H9 (cell line): ENCODE results near the gene KDM5B. TPM values are rescaled to one million over a fixed set of nuclear protein-coding genes. Genes with fewer than 3 reads are reported as not detected.

ENCODE experiments used
- DNase-seq: peaks from one replicate; pipeline ENCODE4 v3.0.0-alpha.2; 2017
- H2AFZ ChIP-seq: one replicate; pipeline ENCODE4 v1.6.1; 2013; ENCODE audit warnings: mild to moderate bottlenecking, low read length, control low read depth, moderate library complexity
- H2AK5ac ChIP-seq: 2 replicates; pipeline ENCODE4 v1.6.1; 2013; ENCODE audit warnings: low read length, control low read depth, mixed read lengths; ENCODE audit not compliant: insufficient read length
- H2BK120ac ChIP-seq: one replicate; pipeline ENCODE4 v1.6.1; 2013; ENCODE audit warnings: low read depth, mild to moderate bottlenecking, low read length, control low read depth, inconsistent platforms; ENCODE audit not compliant: poor library complexity, severe bottlenecking
- H2BK12ac ChIP-seq: 2 replicates; pipeline ENCODE4 v1.6.1; 2013; ENCODE audit warnings: low read length, control low read depth, mixed read lengths, low read depth; ENCODE audit not compliant: insufficient read length
- H2BK15ac ChIP-seq: 2 replicates; pipeline ENCODE4 v1.6.1; 2013; ENCODE audit warnings: low read depth, low read length, control low read depth
- H2BK20ac ChIP-seq: one replicate; pipeline ENCODE4 v1.6.1; 2013; ENCODE audit warnings: low read depth, mild to moderate bottlenecking, low read length, control low read depth, inconsistent platforms; ENCODE audit not compliant: poor library complexity, severe bottlenecking
- H2BK5ac ChIP-seq: 2 replicates; pipeline ENCODE4 v1.6.1; 2013; ENCODE audit warnings: low read length, control low read depth, mixed read lengths; ENCODE audit not compliant: insufficient read length
- H3K14ac ChIP-seq: 2 replicates; pipeline ENCODE4 v1.6.1; 2013; ENCODE audit warnings: low read length, control low read depth; ENCODE audit not compliant: insufficient read depth
- H3K18ac ChIP-seq: 2 replicates; pipeline ENCODE4 v1.6.1; 2013; ENCODE audit warnings: low read depth, mild to moderate bottlenecking, mixed read lengths, low read length, control low read depth; ENCODE audit not compliant: insufficient read length
- H3K23ac ChIP-seq: 2 replicates; pipeline ENCODE4 v1.6.1; 2013; ENCODE audit warnings: low read length, control low read depth, mixed read lengths, low read depth; ENCODE audit not compliant: insufficient read length
- H3K23me2 ChIP-seq: 2 replicates; pipeline ENCODE4 v1.6.1; 2013; ENCODE audit warnings: low read depth, mild to moderate bottlenecking, mixed read lengths, low read length, control low read depth; ENCODE audit not compliant: insufficient read length, poor library complexity, severe bottlenecking
- H3K27ac ChIP-seq: 2 replicates; pipeline ENCODE4 v1.5.1; 2013; ENCODE audit warnings: low read length, control low read depth, mixed read lengths, low read depth; ENCODE audit not compliant: insufficient read length
- H3K27me3 ChIP-seq: 2 replicates; pipeline ENCODE4 v1.6.1; 2013; ENCODE audit warnings: low read length, control low read depth, inconsistent platforms; ENCODE audit not compliant: insufficient read depth
- H3K4ac ChIP-seq: 2 replicates; pipeline ENCODE4 v1.6.1; 2013; ENCODE audit warnings: low read depth, mild to moderate bottlenecking, control low read depth, inconsistent platforms, low read length, moderate library complexity
- H3K4me1 ChIP-seq: 2 replicates; pipeline ENCODE4 v1.6.1; 2013; ENCODE audit warnings: low read length, control low read depth, inconsistent platforms; ENCODE audit not compliant: insufficient read depth
- H3K4me2 ChIP-seq: 2 replicates; pipeline ENCODE4 v1.6.1; 2013; ENCODE audit warnings: low read length, control low read depth, mixed read lengths; ENCODE audit not compliant: insufficient read length, insufficient read depth
- H3K56ac ChIP-seq: 2 replicates; pipeline ENCODE4 v1.6.1; 2013; ENCODE audit warnings: low read depth, mild to moderate bottlenecking, mixed read lengths, low read length, control low read depth; ENCODE audit not compliant: insufficient read length
- H3K79me1 ChIP-seq: 2 replicates; pipeline ENCODE4 v1.6.1; 2013; ENCODE audit warnings: low read depth, mild to moderate bottlenecking, moderate library complexity, low read length, control low read depth, inconsistent platforms; ENCODE audit not compliant: insufficient read depth, poor library complexity, severe bottlenecking
- H3K79me2 ChIP-seq: 2 replicates; pipeline ENCODE4 v1.6.1; 2013; ENCODE audit warnings: low read length, control low read depth, inconsistent platforms; ENCODE audit not compliant: insufficient read depth
- H3K9ac ChIP-seq: 2 replicates; pipeline ENCODE4 v1.6.1; 2013; ENCODE audit warnings: low read length, control low read depth, mixed read lengths; ENCODE audit not compliant: insufficient read length; ENCODE audit errors: extremely low read depth
- H3K9me3 ChIP-seq: one replicate; pipeline ENCODE4 v1.6.1; 2013; ENCODE audit warnings: low read depth, low read length, inconsistent platforms; ENCODE audit not compliant: control insufficient read depth
- H3T11ph ChIP-seq: one replicate; pipeline ENCODE4 v1.6.1; 2013; ENCODE audit warnings: mild to moderate bottlenecking, low read length, control low read depth, inconsistent platforms
- H4K20me1 ChIP-seq: one replicate; pipeline ENCODE4 v1.6.1; 2013; ENCODE audit not compliant: control insufficient read depth, insufficient read length, insufficient read depth
- H4K5ac ChIP-seq: 2 replicates; pipeline ENCODE4 v1.6.1; 2013; ENCODE audit warnings: low read depth, mild to moderate bottlenecking, mixed read lengths, low read length, control low read depth; ENCODE audit not compliant: insufficient read length
- H4K8ac ChIP-seq: replicated peaks from 2 replicates; pipeline ENCODE4 v1.6.1; 2013; ENCODE audit warnings: low read length, control low read depth, mixed read lengths, low read depth; ENCODE audit not compliant: insufficient read length
- H4K91ac ChIP-seq: 2 replicates; pipeline ENCODE4 v1.6.1; 2013; ENCODE audit warnings: low read depth, mild to moderate bottlenecking, moderate library complexity, mixed read lengths, low read length, control low read depth; ENCODE audit not compliant: insufficient read length
- H3K27ac Mint-ChIP-seq, 3 experiments: 2 replicates in 2 of 3; 3 replicates in 1 of 3; pipeline ENCODE4 v1.8.0; 2020 to 2021; ENCODE audit warnings: mixed read lengths in 3 of 3, mild to moderate bottlenecking in 1 of 3, moderate library complexity in 1 of 3
- H3K27me3 Mint-ChIP-seq: 2 replicates; pipeline ENCODE4 v1.8.0; 2021; ENCODE audit warnings: low read depth, mild to moderate bottlenecking, moderate library complexity, mixed read lengths
- H3K36me3 Mint-ChIP-seq, 3 experiments: 2 replicates in 2 of 3; 3 replicates in 1 of 3; pipeline ENCODE4 v1.8.0; 2020 to 2021; ENCODE audit warnings: low read depth in 3 of 3, mixed read lengths in 3 of 3; ENCODE audit not compliant: insufficient read depth in 1 of 3
- H3K4me1 Mint-ChIP-seq, 2 experiments: 2 replicates each; pipeline ENCODE4 v1.8.0; 2020; ENCODE audit warnings: mixed read lengths in 2 of 2
- H3K4me3 Mint-ChIP-seq, 2 experiments: 2 replicates in 1 of 2; 3 replicates in 1 of 2; pipeline ENCODE4 v1.8.0; 2020 to 2021; ENCODE audit warnings: mild to moderate bottlenecking in 2 of 2, mixed read lengths in 2 of 2, moderate library complexity in 1 of 2
- H3K9me3 Mint-ChIP-seq, 2 experiments: 2 replicates in 1 of 2; 3 replicates in 1 of 2; pipeline ENCODE4 v1.8.0; 2020; ENCODE audit warnings: mild to moderate bottlenecking in 2 of 2, mixed read lengths in 2 of 2, moderate library complexity in 1 of 2
- CTCF ChIP-seq: fragments of 200-600 bp; sonication (generic); conservative IDR thresholded peaks from 3 replicates; pipeline ENCODE4 v1.8.0; 2021; ENCODE audit warnings: antibody characterized with exemption, mild to moderate bottlenecking
- WGBS: extraction: QIAGEN DNeasy Blood & Tissue Kit; methylation state at CpG from one replicate; pipeline ENCODE4 v1.1.7; 2013; ENCODE audit warnings: missing lambda C conversion rate, low lambda C conversion rate, mixed read lengths; ENCODE audit not compliant: insufficient read length; ENCODE audit errors: extremely low coverage; 5-methylcytosine and 5-hydroxymethylcytosine counted together
- total RNA-seq: library from RNA; stranded (reverse); gene quantifications from 2 replicates; pipeline ENCODE4 v1.2.1, GENCODE V29; 2021

Gene KDM5B
- total RNA-seq, 1 experiment from 2014 or later: 210 TPM

- Histone ChIP-seq H2BK120ac (no peak overlapping the region), H3K18ac (no peak overlapping the region), H3K56ac (no peak overlapping the region), H2AK5ac (no peak overlapping the region), H3K23ac (no peak overlapping the region), H3K14ac (no peak overlapping the region), H4K5ac (no peak overlapping the region), H3K4me2 (no peak overlapping the region), H3K27ac (no peak overlapping the region), H3K79me1 (no peaks in the 10 kb centered on the region), H3K9me3 (no peaks in the 10 kb centered on the region), H2AFZ (no peak overlapping the region), H4K8ac (no peak overlapping the region), H4K91ac (no peak overlapping the region), H2BK20ac (no peak overlapping the region), H3K4me1 (no peaks in the 10 kb centered on the region), H3K27me3 (no peaks in the 10 kb centered on the region), H3K4ac (no peak overlapping the region), H3K9ac (no peak overlapping the region), H3K23me2 (no peaks in the 10 kb centered on the region), H2BK5ac (no peak overlapping the region), H3T11ph (no peak overlapping the region), H3K79me2 (no peaks in the 10 kb centered on the region), H2BK12ac (no peak overlapping the region), H4K20me1 (no peaks in the 10 kb centered on the region), H2BK15ac (no peak overlapping the region)
- TF ChIP-seq CTCF: no peak
- WGBS: no CpG with 5 or more reads among the region's 8 CpGs
- Mint-ChIP-seq H3K4me1 (peaks cover 0 to 19% of the 10 kb centered on the region in 2 experiments; a peak in 3 of 4 replicates), H3K27ac (no peak overlapping the region), H3K36me3 (no peaks in the 10 kb centered on the region), H3K9me3 (no peaks in the 10 kb centered on the region), H3K4me3 (no peak overlapping the region), H3K27me3 (peaks cover 24% of the 10 kb centered on the region)
- DNase-seq: no peak
Observed at GRCh38 chr1:202698276-202698675, 109.9 kb downstream of the KDM5B start.
